Measurements from ENCODE around the gene RHNO1.

GRCh38 chr12:2877047-2877952, at the start of gene RHNO1, which contains the start of gene FOXM1:
- TF ChIP-seq SPI1 (IDR thresholded peaks at IDR 0.05; ENCODE audit: low read depth, low read length) (0 out of 2 replicates have a peak, but pooled peaks have one; percentile 0), POLR2AphosphoS5 (IDR thresholded peaks at IDR 0.05; ENCODE audit: low read depth, low read length) (peak; percentile 61; the same call in 1 of the 2 replicates), PAX5 (IDR thresholded peaks at IDR 0.05; ENCODE audit: insufficient read depth, low read length, severe bottlenecking) (no peak), POLR2A (IDR thresholded peaks at IDR 0.05; ENCODE audit: low read depth, low read length) (peak; percentile 68; the same call in 1 of the 2 replicates), TAF1 (IDR thresholded peaks at IDR 0.05; ENCODE audit: low read depth, low read length) (peak; percentile 81), POU2F2 (IDR thresholded peaks at IDR 0.05; ENCODE audit: low read depth, low read length) (0 out of 2 replicates have a peak, but pooled peaks have one; percentile 32)

Measured in GM12891 (cell line).